Body of pancreas (tissue), 4 donors: ENCODE measurements around the gene WARS2. TPM values are rescaled to one million over a fixed set of nuclear protein-coding genes. Genes with fewer than 3 reads are reported as not detected.

Source experiments
- ATAC-seq: fragments of 150-250 bp; one replicate; pipeline ENCODE4 v1.9.1; 2016
- DNase-seq, 4 donors: peaks; one replicate each; pipeline ENCODE4 v3.0.0-alpha.2; 2019
- H3K27ac ChIP-seq, 4 donors: fragments of 200-600 bp; sonication (generic); 1 replicate in 3 of 4; 2 replicates in 1 of 4; pipeline versions ENCODE4 v1.5.1 to v1.6.1; 2016 to 2019; ENCODE audit warnings: mild to moderate bottlenecking in 1 of 4, mixed read lengths in 1 of 4, moderate library complexity in 1 of 4
- H3K27me3 ChIP-seq, 2 donors: fragments of 200-600 bp; sonication (generic); one replicate each; pipeline ENCODE4 v1.6.0; 2016; ENCODE audit warnings: mild to moderate bottlenecking in 1 of 2
- H3K36me3 ChIP-seq, 2 donors: fragments of 200-600 bp; sonication (generic); replicated peaks in 1 of 2; 2 replicates each; pipeline ENCODE4 v1.5.1; 2016; ENCODE audit warnings: low read depth in 2 of 2; ENCODE audit not compliant: insufficient read depth in 1 of 2
- H3K4me1 ChIP-seq: fragments of 200-600 bp; sonication (generic); one replicate; pipeline ENCODE4 v1.6.0; 2016
- H3K4me3 ChIP-seq, 2 donors: fragments of 200-600 bp; sonication (generic); 1 replicate in 1 of 2; 2 replicates in 1 of 2; pipeline ENCODE4 v1.5.1; 2016 to 2019
- H3K9me3 ChIP-seq, 3 donors: fragments of 200-600 bp; sonication (generic); 1 replicate in 2 of 3; 2 replicates in 1 of 3; pipeline ENCODE4 v1.5.1; 2016
- CTCF ChIP-seq, 7 experiments: fragments of 450-650 bp in 4 of 7; fragments of 200-600 bp in 3 of 7; sonication (generic) in 3 of 7; IDR thresholded peaks; one replicate each; pipeline ENCODE4 v1.5.1; 2016 to 2019; ENCODE audit warnings: antibody characterized with exemption in 7 of 7
- POLR2A ChIP-seq, 3 donors: fragments of 450-650 bp; IDR thresholded peaks; one replicate each; pipeline ENCODE4 v1.6.1; 2016; ENCODE audit warnings: antibody characterized with exemption in 3 of 3, mild to moderate bottlenecking in 2 of 3
- WGBS, 2 donors: methylation state at CpG; one replicate each; pipeline ENCODE4 v1.1.5; 2017; 5-methylcytosine and 5-hydroxymethylcytosine counted together
- intact Hi-C: fragments of 100-400 bp; cut with DNase I; formaldehyde crosslinking; loops from one replicate; pipeline ENCODE4 v1.15.1; 2023
- small RNA-seq: library from RNA; depleted of rRNA; stranded (forward); fragments of <200 nt; gene quantifications from one replicate; pipeline ENCODE3, GENCODE V24; 2016
- total RNA-seq, 2 donors: library from RNA; depleted of rRNA; stranded (reverse); fragments of >200 nt; gene quantifications; one replicate each; pipeline ENCODE4 v1.1.0, GENCODE V29; 2016

WARS2 gene
- total RNA-seq, 2 donors from 2014 or later, result 4.9 to 11.7 TPM

DNA sequence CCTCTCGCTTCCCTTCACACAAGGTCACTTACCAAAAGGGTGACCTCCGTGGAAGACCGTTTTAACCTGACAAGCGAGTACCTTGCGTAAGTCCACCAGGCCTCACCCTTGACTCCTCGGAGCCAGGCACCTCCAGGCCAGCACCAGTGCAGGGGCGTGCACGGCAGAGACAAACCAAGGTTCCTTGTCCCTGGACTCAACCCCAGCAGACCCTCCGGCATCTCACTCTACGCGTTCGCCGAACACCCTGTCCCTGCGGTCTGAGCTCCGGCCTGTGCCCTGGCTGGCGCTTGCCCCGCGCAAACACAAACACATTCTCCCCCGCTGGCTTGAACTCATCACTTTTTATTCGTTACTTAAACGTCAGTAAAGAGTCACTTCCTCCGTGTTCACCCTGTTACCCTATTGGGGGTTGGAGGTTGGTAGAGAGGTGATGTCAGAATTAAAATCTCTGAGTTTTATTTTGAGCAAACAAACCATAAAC, 156.9 kb downstream of the WARS2 start:
- 26 to 42% methylated on average over 14 to 22 of the region's 22 CpGs for WGBS, 2 donors
- no peak overlapping the region for H3K27ac ChIP-seq
- DNase-seq (no peak), ATAC-seq (no peak)
- intact Hi-C loops, result no loop called here
- TF ChIP-seq POLR2A (IDR thresholded peaks at IDR 0.05) (no peak), CTCF (IDR thresholded peaks at IDR 0.05) (no peak)
- no peak overlapping the region for H3K4me3 ChIP-seq
- H3K36me3 ChIP-seq, result no peaks in the 10 kb centered on the region
- peaks cover 48% of the 10 kb centered on the region for H3K4me1 ChIP-seq
- H3K27me3 ChIP-seq, result peaks cover 5 to 77% of the 10 kb centered on the region in 2 donors
- peaks cover 0 to 5% (median 0%) of the 10 kb centered on the region in 3 donors for H3K9me3 ChIP-seq

- no peak for DNase-seq
- no peak for ATAC-seq
- TF ChIP-seq POLR2A (IDR thresholded peaks at IDR 0.05), result no peak
- TF ChIP-seq CTCF (IDR thresholded peaks at IDR 0.05), result no peak
- 16 to 24% methylated on average over 25 to 26 of the region's 26 CpGs for WGBS, 2 donors
- no peak overlapping the region for H3K4me3 ChIP-seq
- peaks cover 43% of the 10 kb centered on the region for H3K4me1 ChIP-seq
- H3K9me3 ChIP-seq, result peaks cover 0 to 5% (median 0%) of the 10 kb centered on the region in 3 donors
- peaks cover 3 to 74% of the 10 kb centered on the region in 2 donors for H3K27me3 ChIP-seq
- intact Hi-C loops, result no loop called here
- no peak overlapping the region for H3K27ac ChIP-seq
- H3K36me3 ChIP-seq, result no peaks in the 10 kb centered on the region
These were observed 157.5 kb downstream of the WARS2 start for GRCh38 chr1:118982821-118983557.

DNA sequence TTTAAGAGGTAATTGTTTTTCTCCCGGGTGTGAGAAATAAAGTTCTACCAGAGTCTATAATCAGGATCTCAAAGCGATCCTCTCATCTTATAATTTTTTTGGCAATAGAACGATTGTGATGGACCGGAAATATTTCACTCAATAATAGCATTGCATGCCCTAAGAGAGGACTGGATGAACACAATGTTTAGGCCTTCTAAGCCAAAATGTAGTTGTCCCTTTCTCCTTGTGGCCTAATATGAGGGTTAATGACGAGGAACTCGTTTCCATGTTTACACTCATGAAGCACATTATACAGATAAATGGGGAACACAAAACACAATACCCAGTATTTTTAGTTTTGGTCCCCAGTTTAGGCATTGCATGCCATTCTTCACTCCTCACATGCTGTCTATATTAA, 158.2 kb downstream of the WARS2 start:
- Histone ChIP-seq H3K4me3 (no peak overlapping the region), H3K36me3 (no peaks in the 10 kb centered on the region), H3K27ac (no peak overlapping the region), H3K4me1 (peaks cover 35% of the 10 kb centered on the region), H3K27me3 (peaks cover 3 to 67% of the 10 kb centered on the region in 2 donors), H3K9me3 (peaks cover 0 to 5% (median 0%) of the 10 kb centered on the region in 3 donors)
- ATAC-seq (no peak), DNase-seq (no peak)
- WGBS, 2 donors, result 46 to 58% methylated on average over 6 of the region's 6 CpGs
- no peak for TF ChIP-seq CTCF (IDR thresholded peaks at IDR 0.05)
- no peak for TF ChIP-seq POLR2A (IDR thresholded peaks at IDR 0.05)
- intact Hi-C loops, result no loop called here

GRCh38 chr1:118981436-118981835, 159.0 kb downstream of the WARS2 start:
- Histone ChIP-seq H3K9me3 (peaks cover 0 to 5% (median 0%) of the 10 kb centered on the region in 3 donors), H3K4me3 (no peak overlapping the region), H3K27me3 (peaks cover 3 to 59% of the 10 kb centered on the region in 2 donors), H3K36me3 (no peaks in the 10 kb centered on the region), H3K4me1 (peaks cover 28% of the 10 kb centered on the region), H3K27ac (no peak overlapping the region)
- TF ChIP-seq POLR2A (IDR thresholded peaks at IDR 0.05) (no peak), CTCF (IDR thresholded peaks at IDR 0.05) (no peak)
- no peak for DNase-seq
- intact Hi-C loops, result no loop called here
- WGBS, 2 donors, result 43 to 55% methylated on average over 1 of the region's 1 CpG
- ATAC-seq, result no peak

Small RNAs within 50 kb of the gene (small RNA-seq; reads per million reads assigned to genes)
- gene AL139420.2, result not detected

Other genes with a start within 250 kb of the WARS2 start
- not detected for gene TBX15, start 152.3 kb downstream of the WARS2 start, total RNA-seq
- not detected for gene HAO2, start 228.1 kb upstream of the WARS2 start, total RNA-seq